WTC11 (cell line): Measurements from ENCODE around the gene TMEM202. TPM values are rescaled to one million over a fixed set of nuclear protein-coding genes. Genes with fewer than 3 reads are reported as not detected.
"Not testable (repeated sequence)": the region's sequence is repeated elsewhere in the genome, so short reads cannot be mapped to it uniquely, and the experiment has no call there.

Experiments used
- ATAC-seq: fragments of 200-7000 bp; cut with Tn5 transposase; 2 replicates; pipeline ENCODE4 v1.10.0; 2021; ENCODE audit warnings: mild to moderate bottlenecking, moderate library complexity
- CTCF ChIA-PET: fragments of 300-600 bp; sonication (Branson Sonifier 250); formaldehyde crosslinking; loops from one replicate; lab custom pipeline; 2021; ENCODE audit warnings: antibody characterized with exemption; lab: Charles Lee
- POLR2A ChIA-PET: fragments of 350-600 bp; sonication (Branson Sonifier 250); formaldehyde crosslinking; loops from one replicate; lab custom pipeline; 2021; ENCODE audit warnings: antibody characterized with exemption; lab: Charles Lee
- DNase-seq: peaks from one replicate; pipeline ENCODE4 v3.0.0; 2021; ENCODE audit warnings: low spot score
- H3K27ac Mint-ChIP-seq: 2 replicates; pipeline ENCODE4 v1.8.0; 2021; ENCODE audit warnings: mixed read lengths
- H3K27me3 Mint-ChIP-seq: 2 replicates; pipeline ENCODE4 v1.8.0; 2021; ENCODE audit warnings: low read depth, mild to moderate bottlenecking, moderate library complexity, mixed read lengths
- H3K36me3 Mint-ChIP-seq: 2 replicates; pipeline ENCODE4 v1.8.0; 2021; ENCODE audit warnings: mixed read lengths
- H3K4me1 Mint-ChIP-seq: 2 replicates; pipeline ENCODE4 v1.8.0; 2022; ENCODE audit warnings: mixed read lengths
- H3K4me3 Mint-ChIP-seq: 2 replicates; pipeline ENCODE4 v1.8.0; 2021; ENCODE audit warnings: mild to moderate bottlenecking, moderate library complexity, mixed read lengths
- H3K9me3 Mint-ChIP-seq: 2 replicates; pipeline ENCODE4 v1.8.0; 2021; ENCODE audit warnings: mixed read lengths
- AFF4 ChIP-seq: sonication (generic); formaldehyde crosslinking; IDR thresholded peaks from 2 replicates; pipeline ENCODE4 v1.8.1; 2023; ENCODE audit warnings: mild to moderate bottlenecking, missing genetic modification reagents, borderline replicate concordance
- ATF3 ChIP-seq: sonication (generic); formaldehyde crosslinking; conservative IDR thresholded peaks from 2 replicates; pipeline ENCODE4 v1.8.1; 2022; ENCODE audit warnings: mild to moderate bottlenecking, missing genetic modification reagents
- CREM ChIP-seq: sonication (generic); formaldehyde crosslinking; IDR thresholded peaks from 2 replicates; pipeline ENCODE4 v1.8.1; 2022; ENCODE audit warnings: mild to moderate bottlenecking, missing genetic modification reagents, moderate library complexity
- FOXK1 ChIP-seq: sonication (generic); formaldehyde crosslinking; IDR thresholded peaks from 2 replicates; pipeline ENCODE4 v1.8.0; 2022; ENCODE audit warnings: mild to moderate bottlenecking, moderate library complexity, missing genetic modification reagents
- MXD4 ChIP-seq: fragments of 250-450 bp; sonication (Bioruptor Pico); IDR thresholded peaks from 2 replicates; pipeline ENCODE4 v1.8.0; 2021; ENCODE audit warnings: mild to moderate bottlenecking, moderate library complexity, borderline replicate concordance
- RORB ChIP-seq: fragments of 250-450 bp; sonication (Bioruptor Pico); IDR thresholded peaks from 2 replicates; pipeline ENCODE4 v1.9.0; 2021; ENCODE audit warnings: mild to moderate bottlenecking
- SOX15 ChIP-seq: fragments of 250-450 bp; sonication (Bioruptor Pico); IDR thresholded peaks from 2 replicates; pipeline ENCODE4 v1.9.0; 2021; ENCODE audit warnings: mild to moderate bottlenecking
- ZNF317 ChIP-seq: sonication (generic); formaldehyde crosslinking; IDR thresholded peaks from 2 replicates; pipeline ENCODE4 v1.8.1; 2023; ENCODE audit warnings: low read depth, mild to moderate bottlenecking, moderate library complexity, missing genetic modification reagents, borderline replicate concordance
- total RNA-seq: library from RNA; stranded (reverse); gene quantifications from 3 replicates; pipeline ENCODE4 v1.2.3, GENCODE V29; 2021
- TF ChIP-seq, protein P1 (sequence below): sonication (generic); formaldehyde crosslinking; IDR thresholded peaks from 2 replicates; pipeline ENCODE4 v1.8.1; 2022; ENCODE audit warnings: mild to moderate bottlenecking, moderate library complexity, missing genetic modification reagents
- TF ChIP-seq, protein P2 (sequence below): fragments of 250-450 bp; sonication (Bioruptor Pico); IDR thresholded peaks from 2 replicates; pipeline ENCODE4 v1.9.0; 2021; ENCODE audit warnings: mild to moderate bottlenecking, borderline replicate concordance
- TF ChIP-seq, protein P3 (sequence below): fragments of 250-450 bp; sonication (Bioruptor Pico); IDR thresholded peaks from 2 replicates; pipeline ENCODE4 v1.9.0; 2021; ENCODE audit warnings: mild to moderate bottlenecking

TMEM202 gene
- total RNA-seq, 1 experiment from 2014 or later, result not detected

DNA sequence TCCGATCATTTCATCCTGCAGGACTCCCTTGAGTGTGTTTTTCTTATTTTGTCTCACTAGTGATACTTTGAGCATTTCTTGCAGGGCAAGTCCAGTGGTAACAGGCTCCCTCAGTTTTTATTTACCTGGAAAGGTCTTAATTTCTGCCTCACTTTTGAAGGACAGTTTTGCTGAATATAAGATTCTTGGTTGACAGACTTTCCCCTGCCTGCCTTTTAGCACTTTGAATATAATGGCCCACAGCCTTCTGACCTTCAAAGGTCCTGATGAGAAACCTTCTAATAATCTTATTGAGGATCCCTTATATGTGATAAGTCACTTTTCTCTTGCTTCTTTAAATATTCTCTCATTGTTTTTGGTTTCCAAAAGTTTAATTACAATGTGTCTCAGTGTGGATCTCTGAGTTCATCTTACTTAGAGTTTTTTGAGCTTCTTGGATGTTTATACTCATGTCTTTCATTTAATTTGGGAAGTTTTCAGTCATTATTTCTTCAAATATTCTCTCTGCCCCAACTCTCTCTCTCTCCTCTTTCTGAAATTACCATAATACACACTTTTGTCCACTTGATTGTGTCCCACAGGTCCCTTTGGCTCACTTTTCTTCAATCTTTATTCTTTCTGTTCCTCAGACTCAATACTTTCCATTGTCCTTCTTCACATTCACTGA lies 39.7 kb downstream of the TMEM202 start (continued):
- TF ChIP-seq, protein P1, sequence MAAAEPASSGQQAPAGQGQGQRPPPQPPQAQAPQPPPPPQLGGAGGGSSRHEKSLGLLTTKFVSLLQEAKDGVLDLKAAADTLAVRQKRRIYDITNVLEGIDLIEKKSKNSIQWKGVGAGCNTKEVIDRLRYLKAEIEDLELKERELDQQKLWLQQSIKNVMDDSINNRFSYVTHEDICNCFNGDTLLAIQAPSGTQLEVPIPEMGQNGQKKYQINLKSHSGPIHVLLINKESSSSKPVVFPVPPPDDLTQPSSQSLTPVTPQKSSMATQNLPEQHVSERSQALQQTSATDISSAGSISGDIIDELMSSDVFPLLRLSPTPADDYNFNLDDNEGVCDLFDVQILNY, result no peak
- TF ChIP-seq AFF4 (CRISPR knock-in tag), result no peak

GRCh38 chr15:72442848-72443247 lies 44.7 kb downstream of the TMEM202 start:
- H3K4me1 Mint-ChIP-seq, DNase-seq, H3K27me3 Mint-ChIP-seq, CTCF ChIA-PET, POLR2A ChIA-PET, ATAC-seq, H3K4me3 Mint-ChIP-seq, H3K27ac Mint-ChIP-seq, H3K36me3 Mint-ChIP-seq: not testable (repeated sequence)
- peaks cover 19% of the 10 kb centered on the region for H3K9me3 Mint-ChIP-seq

- Mint-ChIP-seq H3K27ac (no peak overlapping the region), H3K4me1 (no peaks in the 10 kb centered on the region), H3K4me3 (no peak overlapping the region), H3K36me3 (no peaks in the 10 kb centered on the region), H3K9me3 (peaks cover 14% of the 10 kb centered on the region; the same call in 1 of the 2 replicates), H3K27me3 (peaks cover 7% of the 10 kb centered on the region; the same call in 1 of the 2 replicates)
- no peak for DNase-seq
- TF ChIP-seq CREM, result no peak
- TF ChIP-seq FOXK1, result no peak
- no peak for TF ChIP-seq RORB (CRISPR knock-in tag)
- no peak for TF ChIP-seq MXD4 (CRISPR knock-in tag)
- TF ChIP-seq, protein P2, sequence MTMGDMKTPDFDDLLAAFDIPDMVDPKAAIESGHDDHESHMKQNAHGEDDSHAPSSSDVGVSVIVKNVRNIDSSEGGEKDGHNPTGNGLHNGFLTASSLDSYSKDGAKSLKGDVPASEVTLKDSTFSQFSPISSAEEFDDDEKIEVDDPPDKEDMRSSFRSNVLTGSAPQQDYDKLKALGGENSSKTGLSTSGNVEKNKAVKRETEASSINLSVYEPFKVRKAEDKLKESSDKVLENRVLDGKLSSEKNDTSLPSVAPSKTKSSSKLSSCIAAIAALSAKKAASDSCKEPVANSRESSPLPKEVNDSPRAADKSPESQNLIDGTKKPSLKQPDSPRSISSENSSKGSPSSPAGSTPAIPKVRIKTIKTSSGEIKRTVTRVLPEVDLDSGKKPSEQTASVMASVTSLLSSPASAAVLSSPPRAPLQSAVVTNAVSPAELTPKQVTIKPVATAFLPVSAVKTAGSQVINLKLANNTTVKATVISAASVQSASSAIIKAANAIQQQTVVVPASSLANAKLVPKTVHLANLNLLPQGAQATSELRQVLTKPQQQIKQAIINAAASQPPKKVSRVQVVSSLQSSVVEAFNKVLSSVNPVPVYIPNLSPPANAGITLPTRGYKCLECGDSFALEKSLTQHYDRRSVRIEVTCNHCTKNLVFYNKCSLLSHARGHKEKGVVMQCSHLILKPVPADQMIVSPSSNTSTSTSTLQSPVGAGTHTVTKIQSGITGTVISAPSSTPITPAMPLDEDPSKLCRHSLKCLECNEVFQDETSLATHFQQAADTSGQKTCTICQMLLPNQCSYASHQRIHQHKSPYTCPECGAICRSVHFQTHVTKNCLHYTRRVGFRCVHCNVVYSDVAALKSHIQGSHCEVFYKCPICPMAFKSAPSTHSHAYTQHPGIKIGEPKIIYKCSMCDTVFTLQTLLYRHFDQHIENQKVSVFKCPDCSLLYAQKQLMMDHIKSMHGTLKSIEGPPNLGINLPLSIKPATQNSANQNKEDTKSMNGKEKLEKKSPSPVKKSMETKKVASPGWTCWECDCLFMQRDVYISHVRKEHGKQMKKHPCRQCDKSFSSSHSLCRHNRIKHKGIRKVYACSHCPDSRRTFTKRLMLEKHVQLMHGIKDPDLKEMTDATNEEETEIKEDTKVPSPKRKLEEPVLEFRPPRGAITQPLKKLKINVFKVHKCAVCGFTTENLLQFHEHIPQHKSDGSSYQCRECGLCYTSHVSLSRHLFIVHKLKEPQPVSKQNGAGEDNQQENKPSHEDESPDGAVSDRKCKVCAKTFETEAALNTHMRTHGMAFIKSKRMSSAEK, result no peak
- TF ChIP-seq, protein P3, sequence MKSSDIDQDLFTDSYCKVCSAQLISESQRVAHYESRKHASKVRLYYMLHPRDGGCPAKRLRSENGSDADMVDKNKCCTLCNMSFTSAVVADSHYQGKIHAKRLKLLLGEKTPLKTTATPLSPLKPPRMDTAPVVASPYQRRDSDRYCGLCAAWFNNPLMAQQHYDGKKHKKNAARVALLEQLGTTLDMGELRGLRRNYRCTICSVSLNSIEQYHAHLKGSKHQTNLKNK (CRISPR knock-in tag), result no peak
- TF ChIP-seq ZNF317 (CRISPR knock-in tag), result no peak
- no peak for TF ChIP-seq SOX15 (CRISPR knock-in tag)
- no peak for TF ChIP-seq ATF3 (CRISPR knock-in tag)
- ATAC-seq, result no peak
- POLR2A ChIA-PET, result no interaction called here
- CTCF ChIA-PET, result interaction anchor here (0.7 kb wide), 1 partner anchor 90 kb away, joined by 6 read pairs; no protein-coding TSS in a partner anchor
These were observed 47.3 kb downstream of the TMEM202 start for GRCh38 chr15:72445426-72445825.
